GM21367 (cell line): ENCODE results near the gene B3GNT8.
"Not testable (repeated sequence)": the region's sequence is repeated elsewhere in the genome, so short reads cannot be mapped to it uniquely, and the experiment has no call there.

Source experiments
- ATAC-seq: cut with Tn5 transposase; IDR thresholded peaks from one replicate; pipeline ENCODE4 v1.9.1; 2021; ENCODE audit not compliant: unreplicated experiment

B3GNT8 gene

DNA sequence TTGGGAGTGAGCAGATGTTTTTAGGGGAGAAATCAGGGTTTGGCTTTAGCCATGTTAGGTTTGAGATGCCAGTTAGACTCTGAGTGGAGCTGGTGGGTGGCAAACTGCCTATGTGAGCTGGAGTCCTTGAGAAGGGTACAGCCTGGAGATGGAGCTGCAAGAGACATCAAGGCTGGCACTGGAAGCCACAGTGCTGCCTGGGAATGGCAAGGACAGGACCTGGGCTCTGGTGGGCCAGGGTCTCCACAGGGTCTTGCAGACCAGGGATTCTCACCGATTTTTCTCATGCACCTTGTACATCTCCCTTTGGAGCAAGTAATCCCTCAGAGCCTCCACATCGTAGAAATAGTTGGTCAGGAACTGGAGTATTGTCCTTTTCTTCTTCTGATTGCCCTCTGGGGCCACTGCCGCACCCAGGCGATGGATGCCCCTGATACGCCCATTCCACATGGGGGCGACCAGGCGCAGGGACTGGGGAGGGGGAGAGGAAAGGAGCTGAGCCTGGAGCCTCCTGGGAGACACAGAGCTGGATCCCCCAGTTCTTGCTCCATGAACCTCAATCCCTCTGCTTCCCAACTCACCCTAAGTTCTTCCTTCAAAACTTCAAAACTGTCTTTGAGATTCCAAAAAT lies 10.9 kb upstream of the B3GNT8 start:
- no peak for ATAC-seq

DNA sequence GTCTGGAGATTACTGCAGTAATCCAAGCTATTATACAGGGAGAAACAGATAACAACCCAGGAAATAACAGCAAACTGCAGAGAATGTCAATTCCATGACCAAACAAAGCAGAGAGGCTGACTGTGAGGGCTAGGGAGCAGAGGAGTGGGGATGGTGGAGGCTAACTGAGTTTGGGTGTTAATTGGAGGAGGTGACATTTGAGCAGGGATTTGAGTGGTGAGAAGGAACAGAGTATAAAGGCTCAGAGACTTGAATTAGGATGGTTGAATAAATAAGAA lies 9.4 kb upstream of the B3GNT8 start:
- no peak for ATAC-seq

DNA sequence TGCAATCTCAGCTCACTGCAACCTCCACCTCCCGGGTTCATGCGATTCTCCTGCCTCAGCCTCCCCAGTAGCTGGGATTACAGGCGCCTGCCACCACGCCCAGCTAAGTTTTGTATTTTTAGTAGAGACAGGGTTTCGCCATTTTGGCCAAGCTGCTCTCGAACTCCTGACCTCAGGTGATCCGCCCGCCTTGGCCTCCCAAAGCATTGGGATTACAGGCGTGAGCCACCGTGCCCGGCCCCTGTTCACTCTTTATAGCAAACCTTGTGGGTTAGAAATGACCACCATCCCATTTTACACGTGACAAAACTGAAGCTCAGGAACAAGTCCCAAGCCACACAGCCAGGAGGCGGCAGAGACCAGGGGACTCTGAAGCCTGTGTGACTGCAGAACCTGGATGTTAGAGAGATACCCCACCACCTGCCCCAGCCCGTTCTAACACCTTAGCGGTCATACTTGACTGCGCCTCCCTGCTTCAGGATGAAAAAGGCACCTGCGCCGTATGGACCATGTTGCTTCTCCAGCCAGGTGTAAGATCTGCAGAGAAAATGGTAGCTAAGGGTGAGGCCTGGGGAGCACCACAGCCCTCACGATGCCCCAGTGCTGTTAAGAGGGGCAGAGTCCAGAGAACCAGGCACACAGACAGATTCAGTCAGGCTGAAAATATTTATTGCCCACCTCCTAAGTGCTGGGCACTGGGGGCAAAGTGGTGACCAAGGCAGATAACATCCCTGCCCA lies 8.9 kb upstream of the B3GNT8 start:
- no peak for ATAC-seq

DNA sequence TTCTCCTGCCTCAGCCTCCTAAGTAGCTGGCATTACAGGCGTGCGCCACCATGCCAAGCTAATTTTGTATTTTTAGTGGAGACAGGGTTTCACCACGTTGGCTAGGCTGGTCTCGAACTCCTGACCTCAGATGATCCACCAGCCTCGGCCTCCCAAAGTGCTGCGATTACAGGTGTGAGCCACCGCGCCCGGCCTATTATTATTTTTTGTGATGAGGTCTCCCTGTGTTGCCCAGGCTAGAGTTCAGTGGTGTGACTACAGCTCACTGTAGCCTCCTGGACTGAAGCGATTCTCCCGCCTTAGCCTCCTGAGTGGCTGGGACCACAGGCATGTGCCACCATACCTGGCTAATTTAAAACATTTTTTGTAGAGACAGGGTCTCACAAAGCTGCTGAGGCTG lies 8.2 kb upstream of the B3GNT8 start:
- ATAC-seq = not testable (repeated sequence)

DNA sequence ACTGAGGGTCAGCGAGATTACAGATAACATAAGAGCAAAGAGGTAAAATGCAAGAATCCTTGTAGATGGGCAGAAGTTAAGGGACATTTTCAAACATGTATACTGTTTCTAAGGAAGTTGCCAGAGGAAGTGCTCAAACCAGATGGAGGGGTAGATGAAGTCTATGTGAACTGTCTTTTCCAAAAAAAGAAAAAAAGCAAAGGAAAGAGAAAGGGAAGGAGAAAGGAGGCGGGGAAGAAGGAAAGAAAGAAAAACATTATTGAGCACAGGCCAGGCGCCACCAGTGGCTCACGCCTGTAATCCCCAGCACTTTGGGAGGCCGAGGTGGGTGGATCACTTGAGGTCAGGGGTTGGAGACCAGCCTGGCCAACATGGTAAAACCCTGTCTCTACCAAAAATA lies 7.3 kb upstream of the B3GNT8 start:
- ATAC-seq = no peak

DNA sequence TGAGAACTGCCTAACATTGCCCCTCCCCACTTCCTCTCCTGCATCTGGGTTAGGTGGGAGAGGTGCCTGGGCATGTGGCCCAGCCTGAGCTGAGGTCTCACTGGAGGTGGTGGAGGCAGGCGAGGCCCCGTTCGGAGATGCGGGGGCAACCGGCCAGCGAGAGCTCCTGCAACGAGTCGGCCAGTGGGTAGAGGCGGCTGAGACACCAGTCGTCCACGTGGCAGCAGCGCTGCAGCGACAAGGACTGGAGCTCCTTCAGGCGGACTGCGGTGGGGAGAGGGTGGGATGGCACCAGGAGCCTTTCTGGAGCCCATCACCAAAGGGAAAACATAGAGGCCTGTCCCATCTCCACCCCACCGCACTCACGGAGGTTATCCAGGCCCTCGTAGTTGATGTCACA lies 6.0 kb upstream of the B3GNT8 start:
- ATAC-seq = no peak

DNA sequence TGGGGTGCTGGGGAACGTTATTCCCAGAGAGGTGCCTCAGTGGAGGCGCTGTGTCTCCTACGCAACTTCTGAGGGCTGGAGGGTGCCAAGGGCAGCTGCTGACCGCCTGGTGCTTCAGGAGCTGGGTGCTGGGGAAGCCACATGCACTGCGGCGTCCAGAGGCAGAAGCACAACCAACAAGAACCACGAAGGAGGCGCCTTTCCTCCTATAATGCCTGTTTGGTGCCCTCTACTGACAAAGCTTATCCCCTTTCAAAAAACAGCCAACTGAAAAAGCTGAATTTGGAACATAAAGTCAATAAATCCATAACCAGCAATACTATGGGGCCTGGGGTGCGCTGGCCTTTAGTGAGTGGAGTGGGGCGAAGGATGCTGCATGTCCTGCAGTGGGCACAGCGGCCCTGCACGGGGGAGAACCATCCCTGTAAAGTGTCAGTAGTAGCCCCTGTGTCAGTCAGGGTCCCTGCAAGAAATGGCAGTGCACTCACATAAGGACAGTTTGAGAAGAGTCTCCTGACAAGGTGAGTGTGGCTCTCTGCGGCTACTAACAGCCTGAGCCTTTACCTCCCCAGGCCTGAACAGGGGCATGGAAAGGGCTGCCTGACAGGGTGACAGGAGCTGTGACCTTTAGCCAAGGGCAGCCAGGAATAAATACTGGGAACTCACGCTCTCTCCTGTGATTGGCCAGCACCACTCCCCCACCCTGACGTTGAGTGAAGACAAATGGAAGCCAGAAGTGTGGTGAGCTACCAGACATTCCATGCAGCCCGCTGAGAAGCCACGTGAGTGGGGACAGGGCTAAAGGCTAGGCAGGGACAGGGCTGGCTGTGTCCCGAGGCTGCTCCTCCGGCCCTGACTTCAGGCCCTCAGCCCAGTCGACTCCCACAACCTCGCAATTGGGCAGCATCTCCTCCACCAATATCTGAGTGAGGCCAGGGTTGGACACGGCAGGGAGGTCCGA lies 4.5 kb upstream of the B3GNT8 start:
- ATAC-seq = no peak

DNA sequence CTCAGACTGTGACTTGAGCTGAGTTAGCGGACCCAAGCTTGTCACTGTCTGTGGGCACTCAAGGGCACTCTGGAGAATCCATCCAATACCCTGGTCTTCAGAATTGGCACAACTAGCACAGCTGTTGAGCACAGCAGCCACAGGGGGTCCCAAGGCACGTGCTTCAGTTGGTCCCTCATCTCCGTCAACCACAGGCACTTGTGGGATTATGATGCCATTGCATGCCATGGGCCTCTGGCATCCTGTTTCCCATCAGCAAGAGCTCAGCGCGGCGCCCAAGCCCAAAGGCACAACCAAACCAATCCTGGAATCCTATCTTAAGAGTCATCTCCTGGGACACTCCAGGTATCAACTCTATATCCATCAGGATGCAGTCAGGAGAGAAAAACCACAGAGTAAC lies 3.7 kb upstream of the B3GNT8 start:
- no peak for ATAC-seq

DNA sequence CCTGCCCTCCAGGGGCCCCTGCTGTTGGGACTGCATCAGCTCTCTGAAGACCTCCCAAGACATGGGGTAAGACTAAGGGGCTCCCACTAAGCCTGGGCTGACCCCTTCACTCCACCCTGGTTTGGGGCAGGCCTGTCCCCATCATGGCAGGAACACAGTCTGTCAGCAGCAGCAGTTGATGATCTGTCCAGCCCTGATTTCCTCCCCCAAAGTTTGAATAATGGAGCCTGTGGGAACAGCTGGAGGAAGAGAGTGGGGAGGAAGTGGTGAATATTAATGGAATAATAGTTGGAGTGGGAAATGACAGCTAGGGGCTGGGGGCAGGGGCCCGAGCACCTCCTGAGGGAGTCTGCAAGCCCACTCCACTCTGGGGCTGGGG lies 1.3 kb upstream of the B3GNT8 start:
- ATAC-seq = no peak

DNA sequence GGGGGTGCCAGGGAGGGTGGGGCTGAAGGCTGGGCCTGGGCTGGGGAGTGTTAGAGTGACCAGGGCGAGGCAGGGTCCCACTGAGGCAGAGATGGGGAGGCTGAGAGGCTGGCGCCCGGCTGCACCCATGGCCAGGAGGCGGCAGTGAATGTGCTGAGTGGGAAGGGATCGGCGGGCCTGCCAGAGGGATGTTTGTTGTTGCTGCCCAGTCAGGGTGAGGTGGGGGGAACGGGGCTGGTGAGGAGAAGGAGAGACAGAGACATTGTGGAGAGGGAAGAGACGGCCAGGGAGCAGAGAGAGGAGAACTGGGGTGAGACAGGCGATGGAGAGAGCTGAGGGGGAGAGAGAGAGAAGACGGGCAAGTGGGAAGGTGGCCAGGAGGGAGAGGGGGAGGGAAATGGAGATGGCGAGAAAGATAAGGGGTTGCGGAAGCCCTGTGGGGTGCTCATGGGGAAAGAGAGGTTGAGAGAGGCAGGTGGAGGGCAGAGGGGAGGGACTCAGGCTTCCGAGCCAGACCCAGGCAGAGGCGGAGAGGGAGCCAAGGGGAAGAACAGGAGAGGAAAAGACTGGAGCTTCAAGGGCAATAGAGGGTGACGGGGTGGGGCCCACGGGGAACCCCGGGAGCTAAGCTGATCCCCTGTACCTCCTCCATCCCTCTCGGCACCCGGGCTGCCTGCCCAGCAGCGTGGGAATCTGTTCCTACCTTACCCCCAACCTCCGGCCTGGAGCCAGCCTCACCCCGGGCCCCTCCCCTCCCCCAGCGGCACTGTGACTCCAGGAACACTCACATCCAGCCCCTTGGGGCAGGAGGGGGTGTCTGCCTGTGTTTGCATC lies 690 bp upstream of the B3GNT8 start:
- ATAC-seq = no peak

DNA sequence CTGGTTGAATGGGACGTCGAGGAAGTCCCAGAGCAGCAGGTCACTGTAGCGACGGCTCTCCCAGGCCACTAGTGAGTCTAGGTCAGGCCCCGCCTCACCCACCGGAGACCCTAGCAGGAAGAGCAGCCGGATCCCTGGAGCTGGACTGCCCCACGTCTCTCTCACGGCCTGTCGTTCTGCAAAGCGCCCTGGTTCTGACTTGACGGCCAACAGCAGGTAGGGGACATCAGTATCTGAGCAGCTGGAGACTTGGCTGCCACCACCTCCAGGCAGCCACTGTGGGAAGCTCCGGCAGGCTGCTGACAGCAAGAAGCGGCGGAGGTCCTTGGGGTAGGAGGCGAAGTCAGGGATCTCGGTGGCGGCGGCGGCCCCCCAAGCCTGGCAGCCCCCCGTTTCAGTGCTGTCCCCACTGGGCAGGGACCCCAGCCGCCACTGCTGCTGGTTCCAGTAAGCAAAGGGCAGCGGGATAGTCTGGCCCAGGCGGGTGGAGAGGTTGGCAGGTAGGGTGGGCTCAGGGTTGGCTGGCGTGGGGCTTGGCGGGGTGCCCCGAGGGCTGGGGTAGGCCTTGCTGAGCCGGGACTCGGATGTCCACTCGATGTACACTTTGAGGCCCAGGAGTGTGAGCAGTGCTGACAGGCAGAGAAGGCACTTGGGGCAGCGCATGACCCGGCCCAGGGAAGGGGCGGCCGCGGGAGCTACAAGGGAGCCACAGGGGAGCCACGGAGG lies 895 bp downstream of the B3GNT8 start:
- ATAC-seq = no peak

DNA sequence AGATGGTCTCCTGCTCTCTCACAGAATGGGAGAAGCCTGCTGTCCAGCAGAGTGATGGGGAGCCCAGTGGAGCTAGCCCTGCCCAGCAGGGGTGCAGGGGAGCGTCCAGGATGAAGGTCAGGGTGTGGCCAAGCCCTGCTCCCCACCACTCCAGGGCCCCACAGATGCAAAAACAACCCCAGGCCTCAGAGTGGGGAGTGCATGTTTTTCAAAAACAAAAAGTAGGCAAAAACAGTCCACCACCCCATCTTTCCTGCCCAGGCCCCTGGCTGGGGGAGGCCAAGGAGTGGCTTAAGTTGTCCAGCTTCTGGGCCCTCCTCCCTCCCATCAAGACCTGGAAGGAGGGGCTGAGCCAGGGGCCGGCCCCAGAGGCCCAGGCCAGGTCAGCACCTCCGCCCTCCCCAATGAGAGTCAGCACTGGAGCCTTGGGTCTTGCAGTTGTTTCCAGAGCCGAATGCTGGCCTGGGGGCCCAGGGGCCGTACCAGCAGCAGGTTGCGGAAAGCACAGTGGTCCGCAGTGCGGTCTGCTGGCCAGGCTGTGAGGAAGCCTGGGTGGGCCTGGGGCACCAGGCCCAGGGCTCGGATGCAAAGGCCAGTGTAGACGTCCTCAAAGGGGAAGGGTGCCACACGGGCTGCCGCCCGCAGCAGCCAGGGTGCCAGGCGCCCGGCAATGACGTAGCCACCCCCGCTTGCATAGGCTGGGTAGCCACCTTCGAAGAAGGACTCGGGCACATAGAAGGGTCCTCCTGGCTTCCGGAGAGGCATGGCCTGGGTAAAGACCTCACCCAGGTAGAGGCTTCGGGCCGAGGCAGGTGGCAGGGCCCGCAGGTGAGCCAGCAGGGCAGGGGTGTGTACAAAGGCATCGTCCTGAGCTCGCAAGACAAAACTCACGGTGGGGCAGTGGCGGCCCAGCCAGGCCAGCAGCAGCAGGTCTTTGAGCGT lies 1.7 kb downstream of the B3GNT8 start:
- ATAC-seq = no peak

DNA sequence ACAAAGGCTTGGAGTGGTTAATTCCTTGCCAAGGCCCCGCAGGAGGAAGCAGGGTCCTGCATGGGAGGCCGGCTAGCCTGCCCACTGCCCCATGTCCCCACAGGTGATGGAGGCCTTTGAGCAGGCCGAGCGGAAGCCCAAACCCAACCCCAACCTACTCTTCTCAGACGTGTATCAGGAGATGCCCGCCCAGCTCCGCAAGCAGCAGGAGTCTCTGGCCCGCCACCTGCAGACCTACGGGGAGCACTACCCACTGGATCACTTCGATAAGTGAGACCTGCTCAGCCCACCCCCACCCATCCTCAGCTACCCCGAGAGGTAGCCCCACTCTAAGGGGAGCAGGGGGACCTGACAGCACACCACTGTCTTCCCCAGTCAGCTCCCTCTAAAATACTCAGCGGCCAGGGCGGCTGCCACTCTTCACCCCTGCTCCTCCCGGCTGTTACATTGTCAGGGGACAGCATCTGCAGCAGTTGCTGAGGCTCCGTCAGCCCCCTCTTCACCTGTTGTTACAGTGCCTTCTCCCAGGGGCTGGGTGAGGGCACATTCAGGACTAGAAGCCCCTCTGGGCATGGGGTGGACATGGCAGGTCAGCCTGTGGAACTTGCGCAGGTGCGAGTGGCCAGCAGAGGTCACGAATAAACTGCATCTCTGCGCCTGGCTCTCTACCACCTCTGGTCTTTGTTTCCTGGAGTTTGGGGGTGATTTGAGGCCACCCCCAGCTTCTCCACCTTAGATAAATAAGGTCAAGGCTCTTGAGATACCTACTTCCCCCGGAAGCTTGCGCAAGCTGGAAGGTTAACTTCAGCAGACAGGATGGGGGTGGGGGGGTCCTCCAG lies 2.6 kb downstream of the B3GNT8 start:
- no peak for ATAC-seq

DNA sequence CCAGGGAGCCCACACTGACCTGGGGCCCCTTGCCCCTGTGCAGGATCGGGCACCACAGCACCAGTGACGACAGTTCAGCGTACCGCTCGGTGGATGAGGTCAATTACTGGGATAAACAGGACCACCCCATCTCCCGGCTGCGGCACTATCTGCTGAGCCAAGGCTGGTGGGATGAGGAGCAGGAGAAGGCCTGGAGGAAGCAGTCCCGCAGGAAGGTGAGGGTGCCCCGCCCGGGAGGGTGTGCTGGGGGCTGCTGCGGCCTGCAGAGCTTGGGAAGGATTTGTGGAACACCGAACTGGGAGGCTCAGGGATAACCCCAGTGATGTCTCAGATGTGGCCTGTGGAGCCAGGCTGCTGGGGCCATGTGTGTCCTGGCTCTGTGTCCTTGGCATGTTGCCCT lies 4.2 kb downstream of the B3GNT8 start:
- ATAC-seq = no peak

DNA sequence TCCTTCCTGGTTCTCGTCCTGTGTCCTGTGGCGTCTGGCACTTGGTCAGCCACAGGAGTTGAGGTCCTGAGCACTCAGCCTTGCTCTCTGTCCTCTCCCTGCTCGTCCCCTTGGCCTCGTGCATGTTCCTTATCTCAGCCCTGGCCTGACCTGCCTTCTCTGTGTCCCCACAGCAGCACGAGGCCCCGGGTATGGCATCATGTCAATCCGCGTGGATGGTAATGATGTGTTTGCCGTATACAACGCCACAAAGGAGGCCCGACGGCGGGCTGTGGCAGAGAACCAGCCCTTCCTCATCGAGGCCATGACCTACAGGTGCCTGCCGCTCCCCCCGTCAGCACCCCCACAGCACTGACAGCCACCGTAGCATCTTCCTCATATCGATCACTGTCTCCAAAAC lies 4.7 kb downstream of the B3GNT8 start:
- ATAC-seq = no peak

DNA sequence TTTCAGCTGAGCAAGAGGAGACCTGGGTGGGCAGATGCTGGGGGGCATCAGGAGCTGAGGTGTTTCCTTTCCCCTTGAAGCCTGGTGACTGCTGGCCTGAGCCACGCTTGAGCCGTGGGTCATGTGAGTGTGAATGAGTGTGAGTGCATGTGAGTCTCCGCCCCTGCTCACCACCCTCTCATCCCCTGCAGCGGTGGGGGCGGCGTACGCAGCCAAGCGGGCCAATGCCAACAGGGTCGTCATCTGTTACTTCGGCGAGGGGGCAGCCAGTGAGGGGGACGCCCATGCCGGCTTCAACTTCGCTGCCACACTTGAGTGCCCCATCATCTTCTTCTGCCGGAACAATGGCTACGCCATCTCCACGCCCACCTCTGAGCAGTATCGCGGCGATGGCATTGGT lies 5.2 kb downstream of the B3GNT8 start:
- no peak for ATAC-seq

DNA sequence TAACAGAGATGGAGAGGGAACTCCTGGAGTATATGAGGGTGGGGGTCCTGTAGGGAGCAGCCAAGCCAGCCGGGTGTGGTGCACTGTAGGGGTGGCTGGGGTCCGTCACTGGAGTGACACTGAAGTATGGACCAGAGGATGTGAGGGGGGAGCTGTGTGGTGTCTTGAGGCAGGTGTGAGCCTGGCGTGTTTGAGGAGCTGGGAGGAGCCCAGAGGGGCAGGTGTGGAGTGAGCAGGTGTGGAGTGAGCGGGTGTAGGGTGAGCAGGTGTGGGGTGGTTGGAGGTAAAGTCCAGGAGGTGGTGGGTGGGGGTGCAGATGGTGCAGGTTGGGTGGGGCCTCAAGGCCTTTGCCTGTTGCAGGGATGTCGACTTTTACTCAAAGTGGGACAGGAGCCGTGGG lies 5.9 kb downstream of the B3GNT8 start:
- ATAC-seq = no peak

DNA sequence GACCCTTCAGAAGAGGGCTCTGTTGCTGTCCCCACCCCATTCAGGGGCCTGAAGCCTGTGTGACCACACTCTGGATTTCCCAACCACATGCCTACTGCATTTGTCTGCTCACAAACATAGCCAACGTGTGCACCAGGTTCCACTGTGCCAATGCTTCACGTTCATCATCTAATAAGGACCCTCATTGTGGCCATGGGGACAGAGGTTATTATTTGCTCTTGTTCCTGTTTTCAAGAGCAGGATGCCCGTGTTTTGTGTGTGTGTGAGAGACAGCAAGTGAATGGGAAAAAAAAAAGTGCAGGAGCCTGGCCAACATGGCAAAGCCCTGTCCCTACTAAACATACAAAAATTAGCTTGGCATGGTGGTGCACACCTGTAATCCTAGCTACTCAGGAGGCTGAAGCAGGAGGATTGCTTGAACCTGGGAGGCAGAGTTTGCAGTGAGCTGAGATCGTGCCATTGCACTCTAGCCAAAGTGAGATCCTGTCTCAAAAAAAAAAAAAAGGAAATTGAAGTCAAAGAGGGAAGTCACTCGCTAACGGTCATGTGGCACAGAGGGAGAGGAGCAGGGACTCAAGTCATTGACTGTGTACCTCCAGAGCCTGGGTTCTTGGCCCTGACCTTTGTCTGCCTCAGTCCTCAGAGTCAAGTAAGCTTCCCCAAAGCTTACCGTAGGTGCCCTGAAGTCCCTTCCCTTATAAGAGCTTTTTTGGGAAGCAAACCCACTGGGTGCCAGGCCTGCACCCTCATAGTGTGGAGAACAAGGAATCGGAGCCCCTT lies 6.9 kb downstream of the B3GNT8 start:
- ATAC-seq = no peak
